Gastrocnemius medialis (tissue), 4 donors: ENCODE results near the gene ZNF853. TPM values are rescaled to one million over a fixed set of nuclear protein-coding genes. Genes with fewer than 3 reads are reported as not detected.

Experiments
- ATAC-seq, 2 donors: fragments of 150-250 bp; one replicate each; pipeline ENCODE4 v1.9.1; 2016
- DNase-seq, 2 donors: peaks; one replicate each; pipeline ENCODE4 v3.0.0-alpha.2; 2019
- H3K27ac ChIP-seq, 4 donors: fragments of 200-600 bp; sonication (generic); 1 replicate in 1 of 4; 2 replicates in 3 of 4; pipeline ENCODE4 v1.5.1; 2016 to 2018; ENCODE audit warnings: mild to moderate bottlenecking in 2 of 4, moderate library complexity in 1 of 4
- H3K27me3 ChIP-seq, 3 donors: fragments of 200-600 bp; sonication (generic) in 2 of 3; 1 replicate in 1 of 3; 2 replicates in 2 of 3; pipeline versions ENCODE4 v1.5.1 to v1.6.0; 2016 to 2019; ENCODE audit warnings: mild to moderate bottlenecking in 1 of 3, moderate library complexity in 1 of 3
- H3K36me3 ChIP-seq, 2 donors: fragments of 200-600 bp; sonication (generic) in 1 of 2; one replicate each; pipeline ENCODE4 v1.5.1; 2017 to 2018
- H3K4me1 ChIP-seq, 2 donors: fragments of 200-600 bp; sonication (generic) in 1 of 2; one replicate each; pipeline ENCODE4 v1.5.1; 2016 to 2017; ENCODE audit warnings: mild to moderate bottlenecking in 2 of 2
- H3K4me3 ChIP-seq, 4 donors: fragments of 200-600 bp; sonication (generic) in 3 of 4; 1 replicate in 1 of 4; 2 replicates in 3 of 4; pipeline ENCODE4 v1.5.1; 2016 to 2019; ENCODE audit warnings: mild to moderate bottlenecking in 2 of 4
- H3K9me3 ChIP-seq, 3 donors: fragments of 200-600 bp; sonication (generic) in 2 of 3; 1 replicate in 1 of 3; 2 replicates in 2 of 3; pipeline ENCODE4 v1.5.1; 2016 to 2019
- POLR2A ChIP-seq, 2 donors: fragments of 450-650 bp; IDR thresholded peaks; one replicate each; pipeline ENCODE4 v1.6.1; 2017; ENCODE audit warnings: antibody characterized with exemption in 2 of 2, mild to moderate bottlenecking in 2 of 2, moderate library complexity in 2 of 2
- in situ Hi-C, 4 donors: fragments of 200-750 bp; cut with MboI; loops; one replicate each; pipeline versions ENCODE4 v1.15.0 to v1.8.0; 2017; ENCODE audit warnings: low sequenced_read_pairs in 4 of 4
- intact Hi-C: fragments of 100-400 bp; cut with DNase I; formaldehyde crosslinking; loops from one replicate; pipeline ENCODE4 v1.15.1; 2023; ENCODE audit warnings: low total_unique reads
- total RNA-seq, 4 donors: library from RNA; depleted of rRNA; stranded (reverse); fragments of >200 nt; gene quantifications; one replicate each; pipeline versions ENCODE4 v1.1.0 to v1.2.3, GENCODE V29; 2016
- TF ChIP-seq, protein P1 (sequence below), 5 experiments: fragments of 450-650 bp in 3 of 5; fragments of 200-600 bp in 2 of 5; sonication (generic) in 2 of 5; IDR thresholded peaks in 4 of 5; conservative IDR thresholded peaks in 1 of 5; 1 replicate in 4 of 5; 2 replicates in 1 of 5; pipeline ENCODE4 v1.5.1; 2016 to 2019; ENCODE audit warnings: antibody characterized with exemption in 5 of 5, mild to moderate bottlenecking in 3 of 5, moderate library complexity in 3 of 5

ZNF853 gene
- total RNA-seq, 4 donors from 2014 or later: 9.5 to 21.6 (median 13.0) TPM

GRCh38 chr7:6648066-6648814 lies 32.8 kb downstream of the ZNF853 start:
- Histone ChIP-seq H3K4me1 (no peaks in the 10 kb centered on the region), H3K27ac (no peak overlapping the region), H3K9me3 (no peaks in the 10 kb centered on the region), H3K36me3 (peaks cover 0 to 51% of the 10 kb centered on the region in 2 donors), H3K4me3 (no peak overlapping the region), H3K27me3 (no peaks in the 10 kb centered on the region)
- DNase-seq (no peak), ATAC-seq (no peak)
- in situ Hi-C loops: no loop called here
- no peak for TF ChIP-seq POLR2A (IDR thresholded peaks at IDR 0.05)
- TF ChIP-seq, protein P1, sequence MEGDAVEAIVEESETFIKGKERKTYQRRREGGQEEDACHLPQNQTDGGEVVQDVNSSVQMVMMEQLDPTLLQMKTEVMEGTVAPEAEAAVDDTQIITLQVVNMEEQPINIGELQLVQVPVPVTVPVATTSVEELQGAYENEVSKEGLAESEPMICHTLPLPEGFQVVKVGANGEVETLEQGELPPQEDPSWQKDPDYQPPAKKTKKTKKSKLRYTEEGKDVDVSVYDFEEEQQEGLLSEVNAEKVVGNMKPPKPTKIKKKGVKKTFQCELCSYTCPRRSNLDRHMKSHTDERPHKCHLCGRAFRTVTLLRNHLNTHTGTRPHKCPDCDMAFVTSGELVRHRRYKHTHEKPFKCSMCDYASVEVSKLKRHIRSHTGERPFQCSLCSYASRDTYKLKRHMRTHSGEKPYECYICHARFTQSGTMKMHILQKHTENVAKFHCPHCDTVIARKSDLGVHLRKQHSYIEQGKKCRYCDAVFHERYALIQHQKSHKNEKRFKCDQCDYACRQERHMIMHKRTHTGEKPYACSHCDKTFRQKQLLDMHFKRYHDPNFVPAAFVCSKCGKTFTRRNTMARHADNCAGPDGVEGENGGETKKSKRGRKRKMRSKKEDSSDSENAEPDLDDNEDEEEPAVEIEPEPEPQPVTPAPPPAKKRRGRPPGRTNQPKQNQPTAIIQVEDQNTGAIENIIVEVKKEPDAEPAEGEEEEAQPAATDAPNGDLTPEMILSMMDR (IDR thresholded peaks at IDR 0.05 in 4 of 5, conservative IDR thresholded peaks at IDR 0.05 in 1 of 5): no peak
- intact Hi-C loops: no loop called here

DNA sequence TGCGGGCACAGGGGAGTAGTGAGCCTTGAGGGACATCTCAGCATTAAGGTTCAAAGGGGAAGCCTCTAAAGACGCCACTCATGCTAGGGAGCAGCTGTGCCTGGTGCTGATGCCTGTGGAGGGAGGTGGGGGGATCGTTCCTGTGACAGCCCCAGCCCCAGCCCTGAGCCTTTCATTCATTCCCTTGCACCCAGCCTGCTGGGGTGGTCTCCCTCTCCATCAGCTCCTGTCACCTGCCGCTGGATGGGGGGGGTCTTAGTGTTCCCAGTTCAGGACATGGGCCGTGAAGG lies 33.4 kb downstream of the ZNF853 start:
- intact Hi-C loops: no loop called here
- Histone ChIP-seq H3K36me3 (peaks cover 0 to 46% of the 10 kb centered on the region in 2 donors), H3K27ac (no peak overlapping the region), H3K27me3 (no peaks in the 10 kb centered on the region), H3K4me1 (no peaks in the 10 kb centered on the region), H3K4me3 (no peak overlapping the region), H3K9me3 (no peaks in the 10 kb centered on the region)
- TF ChIP-seq, protein P1 (IDR thresholded peaks at IDR 0.05 in 4 of 5, conservative IDR thresholded peaks at IDR 0.05 in 1 of 5): no peak
- TF ChIP-seq POLR2A (IDR thresholded peaks at IDR 0.05): no peak
- DNase-seq (no peak), ATAC-seq (no peak)
- in situ Hi-C loops: no loop called here

GRCh38 chr7:6649241-6649961 lies 34.0 kb downstream of the ZNF853 start:
- Histone ChIP-seq H3K9me3 (no peaks in the 10 kb centered on the region), H3K4me3 (no peak overlapping the region), H3K27me3 (no peaks in the 10 kb centered on the region), H3K27ac (no peak overlapping the region), H3K36me3 (peaks cover 0 to 39% of the 10 kb centered on the region in 2 donors), H3K4me1 (no peaks in the 10 kb centered on the region)
- in situ Hi-C loops: no loop called here
- DNase-seq: no peak
- intact Hi-C loops: no loop called here
- ATAC-seq: no peak
- TF ChIP-seq POLR2A (IDR thresholded peaks at IDR 0.05): no peak
- TF ChIP-seq, protein P1 (IDR thresholded peaks at IDR 0.05 in 4 of 5, conservative IDR thresholded peaks at IDR 0.05 in 1 of 5): no peak

GRCh38 chr7:6650086-6650485 lies 34.7 kb downstream of the ZNF853 start:
- TF ChIP-seq, protein P1 (IDR thresholded peaks at IDR 0.05 in 4 of 5, conservative IDR thresholded peaks at IDR 0.05 in 1 of 5): no peak
- no peak for TF ChIP-seq POLR2A (IDR thresholded peaks at IDR 0.05)
- no peaks in the 10 kb centered on the region for H3K4me1 ChIP-seq
- no peaks in the 10 kb centered on the region for H3K9me3 ChIP-seq
- no peak overlapping the region for H3K4me3 ChIP-seq
- intact Hi-C loops: no loop called here
- H3K36me3 ChIP-seq: peaks cover 0 to 38% of the 10 kb centered on the region in 2 donors
- H3K27ac ChIP-seq: no peak overlapping the region
- no peak for ATAC-seq
- in situ Hi-C loops: no loop called here
- no peak for DNase-seq
- no peaks in the 10 kb centered on the region for H3K27me3 ChIP-seq
